ENCODE measurements around the gene ITGA11. TPM values are rescaled to one million over a fixed set of nuclear protein-coding genes. Genes with fewer than 3 reads are reported as not detected.

ITGA11 gene
- total and polyA plus RNA-seq, 8 donors, result 0.19 to 4.1 (median 0.66) TPM

- intact Hi-C loops (cut with DNase I), result no loop called here
- Histone ChIP-seq H3K27ac (no peak overlapping the region), H3K36me3 (no peaks in the 10 kb centered on the region), H3K9me3 (no peaks in the 10 kb centered on the region), H3K4me1 (no peaks in the 10 kb centered on the region), H3K4me3 (no peak overlapping the region), H3K27me3 (no peaks in the 10 kb centered on the region)
- DNase-seq (no peak), FAIRE-seq (no peak), ATAC-seq (no peak)
- 39 to 47% methylated on average over 5 of the region's 5 CpGs for WGBS, 2 donors
- TF ChIP-seq CTCF (IDR thresholded peaks at IDR 0.05), result no peak
Observed at GRCh38 chr15:68262514-68263356, 169.2 kb downstream of the ITGA11 start.

DNA sequence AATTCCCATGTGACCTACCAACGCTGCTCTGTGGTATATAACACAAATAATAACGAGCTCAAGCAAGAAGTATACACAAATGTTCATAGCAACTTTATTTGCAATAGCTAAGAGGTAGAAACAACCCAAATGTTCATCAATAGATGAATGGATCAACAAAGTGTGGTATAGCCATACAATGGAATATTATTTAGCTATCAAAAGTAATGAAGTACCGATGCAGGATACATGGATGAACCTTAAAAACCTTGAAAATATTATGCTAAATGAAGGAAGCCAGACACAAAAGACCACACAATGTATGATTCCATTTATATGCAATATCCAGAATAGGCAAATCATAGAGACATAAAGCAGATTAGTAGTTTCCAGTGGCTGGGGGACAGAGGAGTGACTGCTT lies 170.0 kb downstream of the ITGA11 start:
- H3K27me3 ChIP-seq, result no peaks in the 10 kb centered on the region
- H3K4me1 ChIP-seq, result no peaks in the 10 kb centered on the region
- WGBS, 2 donors, result 93 to 98% methylated on average over 3 of the region's 3 CpGs
- H3K27ac ChIP-seq, result no peak overlapping the region
- H3K36me3 ChIP-seq, result no peaks in the 10 kb centered on the region
- intact Hi-C loops (cut with DNase I), result no loop called here
- TF ChIP-seq CTCF (IDR thresholded peaks at IDR 0.05), result no peak
- ATAC-seq, result no peak
- no peak for DNase-seq
- H3K4me3 ChIP-seq, result no peak overlapping the region
- FAIRE-seq, result no peak
- no peaks in the 10 kb centered on the region for H3K9me3 ChIP-seq

GRCh38 chr15:68261241-68261640 lies 170.7 kb downstream of the ITGA11 start:
- H3K4me1 ChIP-seq, result no peaks in the 10 kb centered on the region
- ATAC-seq (no peak), DNase-seq (no peak), FAIRE-seq (no peak)
- no peaks in the 10 kb centered on the region for H3K36me3 ChIP-seq
- H3K27ac ChIP-seq, result no peak overlapping the region
- TF ChIP-seq CTCF (IDR thresholded peaks at IDR 0.05), result no peak
- intact Hi-C loops (cut with DNase I), result no loop called here
- no peaks in the 10 kb centered on the region for H3K9me3 ChIP-seq
- H3K27me3 ChIP-seq, result no peaks in the 10 kb centered on the region
- WGBS, 2 donors, result 88 to 94% methylated on average over 3 of the region's 3 CpGs
- no peak overlapping the region for H3K4me3 ChIP-seq

GRCh38 chr15:68259883-68260282 lies 172.1 kb downstream of the ITGA11 start:
- Histone ChIP-seq H3K4me1 (no peaks in the 10 kb centered on the region), H3K4me3 (no peak overlapping the region), H3K9me3 (no peaks in the 10 kb centered on the region), H3K27ac (no peak overlapping the region), H3K27me3 (no peaks in the 10 kb centered on the region), H3K36me3 (no peaks in the 10 kb centered on the region)
- FAIRE-seq (no peak), ATAC-seq (no peak), DNase-seq (no peak)
- intact Hi-C loops (cut with DNase I), result loop anchor here in 1 of 3 donors (10.0 kb wide), 1 partner anchor 125 kb away; no protein-coding TSS in a partner anchor
- 73 to 79% methylated on average over 2 of the region's 2 CpGs for WGBS, 2 donors
- no peak for TF ChIP-seq CTCF (IDR thresholded peaks at IDR 0.05)

DNA sequence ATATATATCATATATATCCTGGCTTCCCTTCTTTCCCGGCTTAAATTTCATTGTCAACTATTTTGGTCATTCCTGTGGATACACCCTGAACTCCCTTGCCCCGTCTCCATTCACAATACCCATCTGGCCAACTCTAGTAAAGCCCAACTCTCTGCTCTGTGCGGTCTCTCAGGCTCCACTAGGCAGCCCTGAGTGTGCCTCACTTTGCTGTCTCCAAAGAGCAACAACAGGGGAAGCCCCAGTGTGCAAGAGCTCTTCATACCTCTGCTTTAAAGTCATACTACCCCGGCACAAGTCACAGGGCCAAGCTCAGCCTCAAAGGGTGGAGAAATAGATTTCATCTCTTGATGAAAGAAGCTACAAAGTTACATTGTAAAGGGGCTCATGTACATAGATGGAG lies 173.3 kb downstream of the ITGA11 start:
- intact Hi-C loops (cut with DNase I), result loop anchor here in 1 of 3 donors (10.0 kb wide), 1 partner anchor 126 kb away; no protein-coding TSS in a partner anchor
- TF ChIP-seq CTCF (IDR thresholded peaks at IDR 0.05), result no peak
- Histone ChIP-seq H3K9me3 (no peaks in the 10 kb centered on the region), H3K27me3 (no peaks in the 10 kb centered on the region), H3K36me3 (no peaks in the 10 kb centered on the region), H3K4me1 (no peaks in the 10 kb centered on the region), H3K27ac (no peak overlapping the region), H3K4me3 (no peak overlapping the region)
- ATAC-seq, result no peak
- WGBS, 2 donors, result 72 to 86% methylated on average over 4 of the region's 4 CpGs
- FAIRE-seq, result no peak
- DNase-seq, result no peak
